ENCODE data around the gene CHGA.

- TF ChIP-seq SUZ12 (IDR thresholded peaks at IDR 0.05) (no peak), ELF4 (IDR thresholded peaks at IDR 0.05) (no peak), LEF1 (IDR thresholded peaks at IDR 0.05; ENCODE audit: borderline replicate concordance) (no peak), ARNT (IDR thresholded peaks at IDR 0.05) (no peak), HDGF (IDR thresholded peaks at IDR 0.05; ENCODE audit: borderline replicate concordance) (no peak), FOXK2 (IDR thresholded peaks at IDR 0.05) (no peak)
These were observed 55.5 kb downstream of the CHGA start for GRCh38 chr14:92978229-92979021.

Data from HEK293T (cell line).